Kidney epithelial cell (primary cell): ENCODE results near the gene P4HB. TPM values are rescaled to one million over a fixed set of nuclear protein-coding genes. Genes with fewer than 3 reads are reported as not detected.

Experiments
- DNase-seq: peaks from one replicate; pipeline ENCODE4 v3.0.0-alpha.2; 2010; ENCODE audit warnings: low read depth
- H3K27me3 ChIP-seq: 2 replicates; pipeline ENCODE4 v1.6.0; 2011; ENCODE audit warnings: low read length; ENCODE audit not compliant: control insufficient read depth, insufficient read depth
- H3K36me3 ChIP-seq: 2 replicates; pipeline ENCODE4 v1.5.1; 2011; ENCODE audit warnings: low read length; ENCODE audit not compliant: control insufficient read depth, insufficient read depth
- H3K4me3 ChIP-seq: 2 replicates; pipeline ENCODE4 v1.5.1; 2011; ENCODE audit warnings: low read depth, mild to moderate bottlenecking, control low read depth, low read length
- total RNA-seq: library from RNA; depleted of rRNA; stranded (reverse); fragments of >200 nt; gene quantifications from 2 replicates; pipeline ENCODE4 v1.2.3, GENCODE V29; 2015
- TF ChIP-seq, protein P1 (sequence below): IDR thresholded peaks from 2 replicates; pipeline ENCODE4 v1.5.1; 2011; ENCODE audit warnings: mild to moderate bottlenecking, moderate library complexity, low read length, control low read depth, inconsistent platforms; ENCODE audit not compliant: insufficient read depth, poor library complexity, severe bottlenecking

The P4HB gene
- total RNA-seq = 870 and 1,165 TPM in 2 replicates

DNA sequence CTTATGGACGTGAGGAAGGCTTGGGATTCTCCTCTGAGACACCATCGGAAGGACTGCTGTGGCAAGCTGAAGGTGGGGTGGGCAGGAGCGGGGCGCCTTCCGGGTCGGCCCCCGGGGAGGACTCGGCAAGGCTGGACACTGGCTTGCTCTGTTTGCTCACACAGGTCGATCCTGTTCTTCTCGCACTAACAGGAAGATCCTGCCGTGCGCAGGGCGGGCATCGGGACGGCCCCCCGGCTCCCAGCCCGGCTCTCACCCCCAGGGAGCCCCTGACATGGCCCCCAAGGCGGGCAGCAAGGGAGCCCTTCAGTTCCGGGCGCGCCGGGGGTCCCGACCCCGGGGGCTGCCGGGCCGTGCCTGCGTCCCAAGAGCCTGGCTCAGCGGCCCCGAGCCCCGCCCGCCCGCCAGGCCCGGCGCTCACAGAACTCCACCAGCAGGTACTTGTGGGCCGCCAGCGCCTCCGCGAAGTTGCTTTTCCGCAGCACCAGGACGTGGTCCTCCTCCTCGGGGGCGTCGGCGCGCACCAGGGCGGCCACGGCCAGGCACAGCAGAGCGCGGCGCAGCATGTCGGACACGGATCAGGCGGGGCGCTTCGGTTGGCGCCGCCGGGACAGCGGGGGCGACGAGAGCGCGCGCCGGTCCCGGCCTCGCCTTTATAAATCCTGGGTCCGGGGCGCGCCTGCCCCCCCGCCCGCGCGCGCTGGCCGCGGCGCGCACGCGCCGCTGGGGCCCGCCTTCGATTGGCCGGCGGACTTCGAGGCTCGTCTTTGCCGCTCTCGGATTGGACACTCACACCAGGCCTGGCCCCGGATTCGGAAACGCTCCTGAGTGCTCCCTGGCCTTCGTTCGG, at the start of gene P4HB:
Gene P4HB (minus strand): TSS at position 630 of the 850 bp plus-strand sequence. CDS start 64 bp downstream, at position 566.
- H3K36me3 ChIP-seq = peaks cover 2% of the 10 kb centered on the region
- DNase-seq = peak; percentile 100

DNA sequence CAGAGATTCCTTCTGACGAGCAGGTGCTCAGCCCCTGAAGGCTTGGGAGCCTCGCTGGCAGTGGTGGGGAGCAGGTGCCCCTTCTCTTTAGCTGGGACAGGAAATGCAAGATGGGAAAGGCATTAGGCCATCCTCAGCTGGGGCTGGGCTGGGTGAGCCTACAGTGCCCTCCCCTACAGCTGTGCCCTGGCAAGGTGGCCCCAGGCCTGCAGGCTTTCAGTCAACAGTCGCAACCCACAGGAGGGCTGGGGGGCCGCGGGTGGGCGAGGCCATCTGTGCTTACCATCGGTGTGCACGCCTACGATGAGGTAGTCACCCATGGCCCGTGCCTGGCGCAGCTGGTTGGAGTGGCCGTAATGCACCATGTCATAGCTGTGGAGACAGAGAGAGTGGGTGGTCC, 48.9 kb upstream of the P4HB start:
- TF ChIP-seq, protein P1, sequence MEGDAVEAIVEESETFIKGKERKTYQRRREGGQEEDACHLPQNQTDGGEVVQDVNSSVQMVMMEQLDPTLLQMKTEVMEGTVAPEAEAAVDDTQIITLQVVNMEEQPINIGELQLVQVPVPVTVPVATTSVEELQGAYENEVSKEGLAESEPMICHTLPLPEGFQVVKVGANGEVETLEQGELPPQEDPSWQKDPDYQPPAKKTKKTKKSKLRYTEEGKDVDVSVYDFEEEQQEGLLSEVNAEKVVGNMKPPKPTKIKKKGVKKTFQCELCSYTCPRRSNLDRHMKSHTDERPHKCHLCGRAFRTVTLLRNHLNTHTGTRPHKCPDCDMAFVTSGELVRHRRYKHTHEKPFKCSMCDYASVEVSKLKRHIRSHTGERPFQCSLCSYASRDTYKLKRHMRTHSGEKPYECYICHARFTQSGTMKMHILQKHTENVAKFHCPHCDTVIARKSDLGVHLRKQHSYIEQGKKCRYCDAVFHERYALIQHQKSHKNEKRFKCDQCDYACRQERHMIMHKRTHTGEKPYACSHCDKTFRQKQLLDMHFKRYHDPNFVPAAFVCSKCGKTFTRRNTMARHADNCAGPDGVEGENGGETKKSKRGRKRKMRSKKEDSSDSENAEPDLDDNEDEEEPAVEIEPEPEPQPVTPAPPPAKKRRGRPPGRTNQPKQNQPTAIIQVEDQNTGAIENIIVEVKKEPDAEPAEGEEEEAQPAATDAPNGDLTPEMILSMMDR = no peak

More for the DNA sequence above, at the start of gene P4HB:
- Histone ChIP-seq H3K27me3 (no peaks in the 10 kb centered on the region), H3K4me3 (peak within 1 kb of the TSS; percentile 77)
- TF ChIP-seq, protein P1 = no peak

DNA sequence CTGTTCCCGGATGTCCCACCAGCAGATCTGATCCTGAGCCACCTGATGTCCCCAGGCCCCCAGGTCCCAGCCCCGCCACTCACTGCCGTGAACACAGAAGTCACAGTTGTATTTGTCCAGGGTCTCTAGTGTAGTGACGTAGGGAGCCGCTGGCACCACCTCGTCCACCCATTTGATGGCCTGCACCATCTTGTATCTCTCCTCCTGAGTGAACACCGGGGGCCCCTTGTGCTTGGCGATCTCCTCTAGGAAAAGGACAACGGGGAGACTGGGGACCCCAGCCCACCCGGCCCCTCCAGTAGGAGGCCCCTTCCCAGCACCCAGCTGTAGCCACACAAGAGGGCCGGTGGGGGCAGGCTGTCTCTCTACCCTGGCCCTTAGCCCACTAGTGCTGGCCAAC, 48.5 kb upstream of the P4HB start:
- DNase-seq = no peak
- Histone ChIP-seq H3K27me3 (no peaks in the 10 kb centered on the region), H3K36me3 (peaks cover 1% of the 10 kb centered on the region), H3K4me3 (no peak overlapping the region)
- TF ChIP-seq, protein P1 = no peak

More for the DNA sequence above, 48.9 kb upstream of the P4HB start:
- peaks cover 3% of the 10 kb centered on the region for H3K36me3 ChIP-seq
- no peak overlapping the region for H3K4me3 ChIP-seq
- no peaks in the 10 kb centered on the region for H3K27me3 ChIP-seq
- DNase-seq = no peak

DNA sequence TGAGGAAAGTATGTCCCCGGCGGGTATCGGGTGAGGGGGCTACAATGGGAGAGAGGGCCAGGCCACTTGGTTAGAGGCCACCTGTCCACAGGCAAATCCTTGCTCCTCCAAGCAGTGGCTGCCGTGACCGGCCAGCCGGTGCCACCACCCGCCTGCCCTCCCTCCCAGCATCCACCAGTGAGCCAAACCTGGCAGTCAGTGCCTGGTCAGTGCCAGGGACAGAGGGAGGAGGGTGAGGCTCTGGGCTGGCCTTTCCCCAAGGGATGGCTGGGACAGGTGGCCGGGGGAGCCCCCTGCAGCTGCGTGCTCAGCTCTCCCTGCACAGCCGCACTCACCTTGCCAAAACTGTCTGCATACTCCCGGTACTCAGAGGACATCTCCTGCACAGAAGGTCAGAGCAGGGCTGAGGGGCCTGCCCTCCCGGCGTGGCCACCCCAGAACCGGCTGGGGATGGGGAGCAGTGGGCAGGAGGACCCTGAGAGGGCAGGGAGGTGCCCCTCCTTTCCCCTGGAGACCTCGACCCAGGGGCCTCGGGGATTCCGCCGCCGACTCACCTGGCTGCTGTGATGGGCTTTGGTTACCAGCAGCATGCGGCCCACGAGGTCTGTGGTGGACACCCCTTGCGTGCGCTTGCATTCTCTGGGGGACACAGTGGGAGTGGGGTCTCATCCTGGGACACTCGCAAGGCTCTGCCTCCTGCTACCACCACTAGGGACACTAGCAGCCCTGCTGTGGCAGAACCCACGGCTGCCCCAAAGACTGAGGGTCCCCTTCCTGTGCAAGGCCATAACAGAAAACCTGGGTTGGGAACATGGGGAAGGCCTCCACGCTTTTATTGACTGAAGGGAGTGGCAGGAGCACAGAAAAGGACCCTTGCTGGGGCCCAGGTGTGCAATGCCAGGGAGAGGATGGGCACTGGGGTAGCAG, 47.1 kb upstream of the P4HB start:
- peaks cover 4% of the 10 kb centered on the region for H3K27me3 ChIP-seq
- H3K36me3 ChIP-seq = no peaks in the 10 kb centered on the region
- H3K4me3 ChIP-seq = no peak overlapping the region
- DNase-seq = no peak
- TF ChIP-seq, protein P1 = no peak

DNA sequence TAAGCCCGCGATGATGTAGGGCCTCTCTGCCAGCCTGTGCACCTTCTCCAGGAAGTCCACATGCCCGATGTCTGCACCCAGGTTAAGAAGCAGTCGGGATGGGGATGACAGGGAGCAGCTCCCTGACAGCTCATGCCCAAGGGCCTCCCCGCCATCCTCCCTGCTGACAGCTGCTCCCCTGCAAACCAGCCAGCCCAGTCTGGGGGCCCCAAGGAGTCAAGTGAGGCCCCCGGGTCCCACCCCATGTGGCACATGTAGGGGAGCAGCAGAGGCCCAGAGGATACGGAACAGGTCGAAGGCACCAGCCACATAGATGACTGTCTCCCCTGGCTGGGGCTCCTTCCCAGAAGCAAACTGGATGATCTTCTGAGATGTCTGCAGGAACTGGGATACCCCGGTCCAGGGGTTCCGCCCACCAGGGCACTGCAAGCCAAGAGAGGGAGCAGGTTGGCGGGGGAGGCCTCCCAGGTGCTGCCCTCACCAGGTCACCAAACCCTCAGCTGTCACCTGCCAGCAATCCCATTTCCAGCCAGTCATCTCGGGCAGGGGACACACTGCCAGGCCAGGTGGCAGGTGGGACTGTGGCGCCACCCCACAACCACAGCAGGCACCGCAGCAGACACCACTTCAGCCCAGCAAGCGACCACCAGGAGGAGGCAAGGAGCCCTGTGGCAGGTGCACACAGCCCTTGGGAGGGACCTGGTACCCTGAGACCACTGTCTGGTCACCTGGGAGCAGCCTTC, 46.3 kb upstream of the P4HB start:
- Histone ChIP-seq H3K4me3 (no peak overlapping the region), H3K27me3 (peaks cover 9% of the 10 kb centered on the region), H3K36me3 (no peaks in the 10 kb centered on the region)
- TF ChIP-seq, protein P1 = peak; percentile 42
- no peak for DNase-seq
